Activated CD8-positive, alpha-beta T cell treated with anti-CD3 and anti-CD28 coated beads, Interleukin-2, amount 10 ng/mL, durations not matched to agents 7 days and 5 days (primary cell): ENCODE data around the gene KLHL22. TPM values are rescaled to one million over a fixed set of nuclear protein-coding genes. Genes with fewer than 3 reads are reported as not detected.
"Not testable (repeated sequence)": the region's sequence is repeated elsewhere in the genome, so short reads cannot be mapped to it uniquely, and the experiment has no call there.

ENCODE experiments used
- ATAC-seq: fragments of 150-1000 bp; cut with Tn5 transposase; one replicate; pipeline ENCODE4 v1.10.0; 2021; ENCODE audit warnings: moderate library complexity
- CTCF ChIA-PET: fragments of 350-600 bp; sonication (Branson Sonifier 250); formaldehyde crosslinking; loops from one replicate; lab custom pipeline; 2021; ENCODE audit warnings: antibody characterized with exemption; lab: Charles Lee
- POLR2A ChIA-PET: fragments of 350-600 bp; sonication (Branson Sonifier 250); formaldehyde crosslinking; loops from one replicate; lab custom pipeline; 2021; ENCODE audit warnings: antibody characterized with exemption; lab: Charles Lee
- DNase-seq: peaks from one replicate; pipeline ENCODE4 v3.0.0-alpha.2; 2020
- H3K27ac Mint-ChIP-seq: one replicate; pipeline ENCODE4 v1.8.0; 2021; ENCODE audit warnings: mild to moderate bottlenecking, mixed read lengths
- H3K27me3 Mint-ChIP-seq: one replicate; pipeline ENCODE4 v1.8.0; 2021; ENCODE audit warnings: low read depth, mixed read lengths
- H3K36me3 Mint-ChIP-seq: one replicate; pipeline ENCODE4 v1.8.0; 2021; ENCODE audit warnings: low read depth, mixed read lengths
- H3K4me1 Mint-ChIP-seq: one replicate; pipeline ENCODE4 v1.8.0; 2021; ENCODE audit warnings: low read depth, mixed read lengths
- H3K4me3 Mint-ChIP-seq: one replicate; pipeline ENCODE4 v1.8.0; 2021; ENCODE audit warnings: mild to moderate bottlenecking, mixed read lengths
- H3K9me3 Mint-ChIP-seq: one replicate; pipeline ENCODE4 v1.8.0; 2022; ENCODE audit warnings: mixed read lengths; ENCODE audit not compliant: insufficient read depth
- total RNA-seq, 2 experiments: library from RNA; stranded (reverse); gene quantifications; one replicate each; pipeline ENCODE4 v1.2.3, GENCODE V29; 2021

Gene KLHL22
- total RNA-seq, 2 experiments from 2014 or later, result 29.2 to 30.1 TPM

- ChIA-PET POLR2A (interaction anchor here (0.9 kb wide), 1 partner anchor 12 kb away, joined by 3 read pairs; no protein-coding TSS in a partner anchor), CTCF (interaction anchor here (0.6 to 6.3 kb wide), 4 partner anchors 41 to 78 kb away, joined by 3 to 98 read pairs (median 7); no protein-coding TSS in a partner anchor)
- no peaks in the 10 kb centered on the region for H3K9me3 Mint-ChIP-seq
- peaks cover 52% of the 10 kb centered on the region for H3K36me3 Mint-ChIP-seq
- peaks cover 65% of the 10 kb centered on the region for H3K4me1 Mint-ChIP-seq
- H3K4me3 Mint-ChIP-seq, result peak overlapping the region; percentile 0
- no peak overlapping the region for H3K27ac Mint-ChIP-seq
- ATAC-seq (no peak), DNase-seq (no peak)
- no peaks in the 10 kb centered on the region for H3K27me3 Mint-ChIP-seq
Observed at GRCh38 chr22:20510811-20511577, 15.4 kb upstream of the KLHL22 start.

- Mint-ChIP-seq H3K9me3 (no peaks in the 10 kb centered on the region), H3K4me3 (peak overlapping the region; percentile 90), H3K27ac (peak overlapping the region; percentile 92), H3K27me3 (no peaks in the 10 kb centered on the region), H3K4me1 (peaks cover 57% of the 10 kb centered on the region), H3K36me3 (peaks cover 46% of the 10 kb centered on the region)
- ChIA-PET CTCF (interaction anchor here (0.6 to 6.3 kb wide), 9 partner anchors 8 to 64 kb away, joined by 3 to 98 read pairs (median 5); no protein-coding TSS in a partner anchor), POLR2A (interaction anchor here (1.1 to 3.5 kb wide), 13 partner anchors 9 to 59 kb away, joined by 3 to 28 read pairs (median 7); no protein-coding TSS in a partner anchor)
- ATAC-seq, result peak; percentile 21
- DNase-seq, result peak; percentile 54
Observed at GRCh38 chr22:20509344-20510047, 13.9 kb upstream of the KLHL22 start.

- ChIA-PET POLR2A (interaction anchor here (0.6 to 3.5 kb wide), 17 partner anchors 9 to 66 kb away, joined by 3 to 28 read pairs (median 5); no protein-coding TSS in a partner anchor), CTCF (interaction anchor here (0.7 to 6.3 kb wide), 7 partner anchors 9 to 65 kb away, joined by 3 to 98 read pairs (median 5); no protein-coding TSS in a partner anchor)
- H3K27ac Mint-ChIP-seq, result peak overlapping the region; percentile 92
- no peaks in the 10 kb centered on the region for H3K27me3 Mint-ChIP-seq
- DNase-seq, result no peak
- H3K4me3 Mint-ChIP-seq, result peak overlapping the region; percentile 90
- H3K9me3 Mint-ChIP-seq, result no peaks in the 10 kb centered on the region
- peaks cover 41% of the 10 kb centered on the region for H3K36me3 Mint-ChIP-seq
- peaks cover 50% of the 10 kb centered on the region for H3K4me1 Mint-ChIP-seq
- ATAC-seq, result no peak
Observed at GRCh38 chr22:20508815-20509271, 13.2 kb upstream of the KLHL22 start.

GRCh38 chr22:20508067-20508755 is 12.6 kb upstream of the KLHL22 start:
- not testable (repeated sequence) for DNase-seq, H3K9me3 Mint-ChIP-seq, H3K27me3 Mint-ChIP-seq
- ATAC-seq, result peak; percentile 5
- peaks cover 49% of the 10 kb centered on the region for H3K4me1 Mint-ChIP-seq
- ChIA-PET POLR2A (interaction anchor here (0.6 to 3.5 kb wide), 22 partner anchors 10 to 494 kb away, joined by 3 to 28 read pairs (median 5); partner anchors contain the start of genes KLHL22 and ZNF74), CTCF (interaction anchor here (0.7 to 6.3 kb wide), 8 partner anchors 9 to 65 kb away, joined by 3 to 98 read pairs (median 4); no protein-coding TSS in a partner anchor)
- H3K27ac Mint-ChIP-seq, result peak overlapping the region; percentile 92
- peaks cover 38% of the 10 kb centered on the region for H3K36me3 Mint-ChIP-seq
- H3K4me3 Mint-ChIP-seq, result peak overlapping the region; percentile 90

- H3K36me3 Mint-ChIP-seq, result peaks cover 38% of the 10 kb centered on the region
- H3K9me3 Mint-ChIP-seq, result no peaks in the 10 kb centered on the region
- H3K4me1 Mint-ChIP-seq, result peaks cover 49% of the 10 kb centered on the region
- ATAC-seq (peak; percentile 93), DNase-seq (peak; percentile 95)
- no peaks in the 10 kb centered on the region for H3K27me3 Mint-ChIP-seq
- H3K4me3 Mint-ChIP-seq, result peak within 1 kb of the TSS; percentile 90
- POLR2A ChIA-PET, result interaction anchor here (0.7 to 3.5 kb wide), 19 partner anchors 12 to 495 kb away, joined by 3 to 28 read pairs (median 5); partner anchors contain the start of genes KLHL22 and ZNF74
- CTCF ChIA-PET, result interaction anchor here (0.6 to 6.3 kb wide), 8 partner anchors 11 to 60 kb away, joined by 3 to 98 read pairs (median 4); no protein-coding TSS in a partner anchor
- peak within 1 kb of the TSS; percentile 92 for H3K27ac Mint-ChIP-seq
Observed at GRCh38 chr22:20507253-20508066, 11.9 kb upstream of the KLHL22 start, which contains the start of gene MED15. Gene MED15, plus strand, starts transcription at chr22:20507610. Its CDS starts 69 bp downstream, at chr22:20507679.

- Mint-ChIP-seq H3K27me3 (no peaks in the 10 kb centered on the region), H3K36me3 (peaks cover 33% of the 10 kb centered on the region), H3K27ac (peak overlapping the region; percentile 92), H3K4me1 (peaks cover 42% of the 10 kb centered on the region), H3K4me3 (peak overlapping the region; percentile 90), H3K9me3 (no peaks in the 10 kb centered on the region)
- DNase-seq (no peak), ATAC-seq (no peak)
- CTCF ChIA-PET, result interaction anchor here (1.0 to 6.3 kb wide), 6 partner anchors 10 to 88 kb away, joined by 3 to 98 read pairs (median 4); no protein-coding TSS in a partner anchor
- POLR2A ChIA-PET, result interaction anchor here (0.8 to 3.5 kb wide), 7 partner anchors 17 to 72 kb away, joined by 3 to 28 read pairs (median 13); no protein-coding TSS in a partner anchor
Observed at GRCh38 chr22:20506543-20507252, 11.1 kb upstream of the KLHL22 start.

- H3K27me3 Mint-ChIP-seq, ATAC-seq, H3K27ac Mint-ChIP-seq, H3K4me3 Mint-ChIP-seq, POLR2A ChIA-PET, H3K9me3 Mint-ChIP-seq, DNase-seq: not testable (repeated sequence)
- peaks cover 21% of the 10 kb centered on the region for H3K4me1 Mint-ChIP-seq
- peaks cover 16% of the 10 kb centered on the region for H3K36me3 Mint-ChIP-seq
- CTCF ChIA-PET, result interaction anchor here (1.7 kb wide), 1 partner anchor 60 kb away, joined by 4 read pairs; no protein-coding TSS in a partner anchor
Observed at GRCh38 chr22:20504293-20504922, 8.8 kb upstream of the KLHL22 start.

- peaks cover 15% of the 10 kb centered on the region for H3K4me1 Mint-ChIP-seq
- DNase-seq, result no peak
- no peak for ATAC-seq
- ChIA-PET CTCF (no interaction called here), POLR2A (interaction anchor here (0.9 kb wide), 1 partner anchor 55 kb away, joined by 3 read pairs; no protein-coding TSS in a partner anchor)
- H3K9me3 Mint-ChIP-seq, result no peaks in the 10 kb centered on the region
- H3K4me3 Mint-ChIP-seq, result no peak overlapping the region
- peaks cover 10% of the 10 kb centered on the region for H3K36me3 Mint-ChIP-seq
- H3K27me3 Mint-ChIP-seq, result no peaks in the 10 kb centered on the region
- no peak overlapping the region for H3K27ac Mint-ChIP-seq
Observed at GRCh38 chr22:20503816-20504215, 8.2 kb upstream of the KLHL22 start.

- H3K27me3 Mint-ChIP-seq, result no peaks in the 10 kb centered on the region
- no peak overlapping the region for H3K27ac Mint-ChIP-seq
- no peak overlapping the region for H3K4me3 Mint-ChIP-seq
- peaks cover 7% of the 10 kb centered on the region for H3K4me1 Mint-ChIP-seq
- ATAC-seq, result no peak
- ChIA-PET POLR2A (no interaction called here), CTCF (no interaction called here)
- no peaks in the 10 kb centered on the region for H3K9me3 Mint-ChIP-seq
- no peaks in the 10 kb centered on the region for H3K36me3 Mint-ChIP-seq
- DNase-seq, result no peak
Observed at GRCh38 chr22:20499769-20500168, 4.2 kb upstream of the KLHL22 start.
